GM18520 (cell line): ENCODE data around the gene EPHB2.
"Not testable (repeated sequence)": the region's sequence is repeated elsewhere in the genome, so short reads cannot be mapped to it uniquely, and the experiment has no call there.

ENCODE experiments used
- ATAC-seq: cut with Tn5 transposase; IDR thresholded peaks from one replicate; pipeline ENCODE4 v1.9.1; 2021; ENCODE audit not compliant: unreplicated experiment

The EPHB2 gene

GRCh38 chr1:22710701-22711049, at the start of gene EPHB2:
Gene EPHB2, plus strand, starts transcription at chr1:22710839. Its CDS starts 144 bp downstream, at chr1:22710983.
- ATAC-seq = no peak

DNA sequence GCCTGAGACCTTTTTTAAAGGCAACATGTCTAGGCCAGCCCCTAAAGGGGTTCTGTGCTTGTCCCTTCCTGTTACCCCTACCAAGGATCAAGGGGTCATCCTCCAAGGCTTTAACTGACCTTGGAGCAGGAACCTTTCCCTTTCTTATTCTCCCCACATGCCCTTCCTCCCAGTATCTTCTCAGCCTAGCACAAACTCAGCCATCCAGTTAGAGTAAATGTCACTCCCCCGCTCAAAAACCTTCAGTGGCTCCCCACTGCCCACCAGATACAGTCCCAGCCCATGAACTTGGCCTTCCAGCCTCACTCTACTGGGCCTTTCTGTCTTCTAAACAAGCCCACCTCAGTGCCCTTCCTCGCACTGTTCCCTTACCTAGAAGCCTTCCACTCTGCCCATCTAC, 48.8 kb upstream of the EPHB2 start:
- no peak for ATAC-seq

DNA sequence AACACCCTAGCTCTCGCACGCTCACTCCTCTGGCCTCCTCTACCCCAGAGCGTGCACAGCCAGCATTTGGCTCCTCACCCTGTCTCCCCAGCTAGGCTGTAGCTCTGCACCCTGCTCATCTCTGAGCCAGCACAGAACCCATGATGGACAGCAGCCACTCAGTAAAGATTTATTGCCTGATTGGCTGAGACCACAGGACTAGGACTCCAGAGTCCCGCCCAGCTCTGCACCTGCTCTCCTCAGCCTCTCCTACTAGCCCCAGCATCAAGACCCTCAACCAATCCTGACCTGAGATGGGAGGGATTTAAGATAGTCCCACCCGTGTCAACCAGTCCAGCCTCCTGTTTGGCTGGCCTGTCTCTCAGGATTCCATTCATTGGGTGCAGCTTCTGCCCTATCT, 48.3 kb upstream of the EPHB2 start:
- no peak for ATAC-seq

- ATAC-seq = no peak
Observed at GRCh38 chr1:22662986-22663408, 47.6 kb upstream of the EPHB2 start.

DNA sequence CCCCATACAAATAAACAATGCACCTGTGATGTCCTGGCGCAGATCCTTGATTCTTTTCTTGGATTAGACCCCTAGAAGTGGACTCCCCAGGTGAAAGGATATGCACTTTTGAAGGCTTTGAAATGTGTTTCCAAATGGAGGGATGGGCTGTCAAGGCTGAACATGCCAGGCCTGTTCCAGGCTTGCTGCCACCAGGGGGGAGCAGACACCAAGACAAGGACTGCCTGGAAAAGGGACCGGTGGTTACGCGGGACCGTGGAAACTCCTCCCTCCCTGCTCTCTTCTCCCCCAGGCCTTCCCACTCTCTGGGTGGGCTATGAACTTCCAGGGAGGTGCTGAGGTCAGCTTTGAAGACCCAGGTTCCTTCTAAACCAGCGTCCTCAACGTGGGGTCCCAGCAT, 44.9 kb upstream of the EPHB2 start:
- no peak for ATAC-seq

GRCh38 chr1:22666412-22666811, 44.2 kb upstream of the EPHB2 start:
- no peak for ATAC-seq

DNA sequence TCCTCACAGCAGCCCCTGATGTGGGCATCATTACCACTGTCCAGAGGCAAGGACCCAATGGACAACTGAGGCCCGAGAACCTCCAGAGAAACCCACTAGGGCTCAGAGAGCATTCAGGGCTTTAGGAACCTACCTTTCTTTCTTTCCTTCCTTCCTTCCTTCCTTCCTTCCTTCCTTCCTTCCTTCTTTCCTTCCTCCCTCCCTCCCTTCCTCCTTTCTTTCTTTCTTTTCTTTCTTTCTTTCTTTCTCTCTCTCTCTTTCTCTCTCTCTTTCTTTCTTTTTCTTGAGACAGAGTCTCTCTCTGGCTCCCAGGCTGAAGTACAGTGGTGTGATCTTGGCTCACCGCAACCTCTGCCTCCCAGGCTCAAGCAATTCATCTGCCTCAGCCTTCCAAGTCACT, 41.8 kb upstream of the EPHB2 start:
- not testable (repeated sequence) for ATAC-seq

DNA sequence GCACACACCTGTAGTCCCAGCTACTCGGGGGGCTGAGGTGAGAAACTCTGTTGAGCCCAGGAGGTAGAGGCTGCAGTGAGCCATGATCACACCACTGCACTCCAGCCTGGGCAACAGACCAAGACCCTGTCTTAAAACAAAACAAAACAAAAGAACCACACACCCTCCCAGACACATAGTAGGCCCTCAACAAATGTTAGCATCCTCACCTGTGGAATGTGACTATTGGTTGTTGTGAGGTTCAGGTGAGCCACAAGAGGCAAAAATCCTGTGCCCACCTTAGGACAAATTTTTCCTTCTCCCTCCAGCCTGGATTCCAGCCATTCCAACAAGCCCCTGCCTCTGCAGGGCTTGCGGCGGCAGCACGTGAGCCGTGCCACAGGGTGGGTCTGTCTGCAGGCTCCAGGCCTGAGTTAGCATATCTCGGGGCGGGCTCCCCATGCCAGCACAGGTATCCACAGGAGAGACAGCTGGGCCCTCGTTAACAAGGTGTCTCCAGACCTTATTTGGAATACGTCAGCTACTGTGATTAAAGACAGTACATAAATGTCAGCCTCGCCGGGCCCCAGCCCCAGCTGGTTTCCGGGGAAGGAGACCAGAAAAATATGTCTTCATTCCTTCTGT, 40.2 kb upstream of the EPHB2 start:
- no peak for ATAC-seq

DNA sequence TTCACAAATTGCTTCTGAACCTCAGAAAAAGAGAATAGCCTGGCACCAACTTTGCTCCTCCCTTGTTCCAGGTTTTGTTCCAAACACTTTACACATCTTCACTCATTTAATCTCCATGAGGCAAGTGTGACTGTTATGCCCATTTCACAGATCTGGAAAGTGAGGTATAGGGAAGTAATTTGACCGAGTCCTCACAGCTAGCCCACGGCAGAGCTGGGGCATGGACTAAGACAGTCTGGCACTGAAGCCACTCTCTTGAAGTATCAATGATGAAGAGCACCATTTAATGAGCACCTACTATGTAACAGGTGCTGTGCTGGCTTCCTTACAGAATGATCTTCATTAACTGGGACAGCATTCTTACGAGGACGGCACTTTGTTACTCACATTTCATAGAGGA, 38.6 kb upstream of the EPHB2 start:
- no peak for ATAC-seq

DNA sequence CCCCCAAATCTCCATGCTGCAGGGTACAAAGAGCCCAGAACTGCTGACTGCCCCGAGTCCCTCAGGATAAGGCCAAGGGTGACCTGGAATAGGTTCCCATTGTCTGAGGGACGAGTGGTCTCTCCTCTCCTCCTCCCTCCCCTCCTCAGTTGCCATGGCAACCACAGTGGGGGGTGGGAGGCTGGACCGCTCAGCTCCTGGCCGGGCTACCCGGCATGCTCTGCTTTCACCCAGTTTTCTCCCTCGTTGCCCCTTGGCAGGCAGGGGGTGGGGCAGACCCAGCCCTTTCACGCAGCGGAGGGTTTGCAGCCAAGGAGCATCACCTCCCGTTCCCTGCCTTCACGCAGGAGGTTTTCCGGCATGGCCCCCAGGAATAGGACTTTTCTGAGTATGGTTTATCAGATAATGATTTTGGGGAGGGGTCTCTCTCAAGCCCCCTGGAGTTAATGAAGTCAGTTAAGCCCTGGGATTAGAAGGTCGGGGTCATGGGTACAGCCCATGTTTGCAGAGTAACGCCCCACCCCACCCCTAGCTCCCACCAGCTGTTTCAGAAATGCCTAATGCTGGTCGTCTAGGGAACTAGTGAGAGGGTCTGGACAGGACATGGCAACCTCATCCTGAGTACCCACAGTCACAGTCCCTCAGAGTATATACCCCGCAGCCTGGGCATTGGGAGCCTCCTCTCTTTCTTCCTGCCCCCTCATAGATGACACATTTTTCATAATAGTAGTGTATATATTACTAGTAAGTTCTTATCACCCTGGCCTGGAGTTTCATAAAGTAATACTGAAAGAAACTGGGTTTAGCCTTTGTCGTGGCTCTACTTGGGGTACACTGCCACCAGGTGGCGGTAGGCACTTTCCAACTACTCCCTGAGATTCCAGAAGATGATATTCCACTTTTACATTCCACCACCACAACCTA, 36.9 kb upstream of the EPHB2 start:
- no peak for ATAC-seq

GRCh38 chr1:22674410-22674749, 36.3 kb upstream of the EPHB2 start:
- no peak for ATAC-seq

DNA sequence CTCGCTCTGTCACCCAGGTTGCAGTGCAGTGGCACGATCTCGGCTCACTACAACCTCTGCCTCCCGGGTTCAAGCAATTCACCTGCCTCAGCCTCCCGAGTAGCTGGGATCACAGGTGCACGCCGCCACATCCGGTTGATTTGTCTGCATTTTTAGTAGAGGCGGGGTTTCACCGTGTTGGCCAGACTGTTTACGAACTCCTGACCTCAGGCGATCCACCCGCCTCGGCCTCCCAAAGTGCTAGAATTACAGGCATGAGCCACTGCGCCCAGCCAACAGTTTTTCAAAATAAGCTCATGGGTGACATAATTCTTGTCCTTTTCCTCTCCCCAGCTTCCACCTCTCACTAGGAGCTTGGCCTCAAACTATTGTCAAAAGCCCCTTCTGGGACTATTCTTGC, 34.5 kb upstream of the EPHB2 start:
- not testable (repeated sequence) for ATAC-seq

GRCh38 chr1:22676916-22677583, 33.6 kb upstream of the EPHB2 start:
- no peak for ATAC-seq

DNA sequence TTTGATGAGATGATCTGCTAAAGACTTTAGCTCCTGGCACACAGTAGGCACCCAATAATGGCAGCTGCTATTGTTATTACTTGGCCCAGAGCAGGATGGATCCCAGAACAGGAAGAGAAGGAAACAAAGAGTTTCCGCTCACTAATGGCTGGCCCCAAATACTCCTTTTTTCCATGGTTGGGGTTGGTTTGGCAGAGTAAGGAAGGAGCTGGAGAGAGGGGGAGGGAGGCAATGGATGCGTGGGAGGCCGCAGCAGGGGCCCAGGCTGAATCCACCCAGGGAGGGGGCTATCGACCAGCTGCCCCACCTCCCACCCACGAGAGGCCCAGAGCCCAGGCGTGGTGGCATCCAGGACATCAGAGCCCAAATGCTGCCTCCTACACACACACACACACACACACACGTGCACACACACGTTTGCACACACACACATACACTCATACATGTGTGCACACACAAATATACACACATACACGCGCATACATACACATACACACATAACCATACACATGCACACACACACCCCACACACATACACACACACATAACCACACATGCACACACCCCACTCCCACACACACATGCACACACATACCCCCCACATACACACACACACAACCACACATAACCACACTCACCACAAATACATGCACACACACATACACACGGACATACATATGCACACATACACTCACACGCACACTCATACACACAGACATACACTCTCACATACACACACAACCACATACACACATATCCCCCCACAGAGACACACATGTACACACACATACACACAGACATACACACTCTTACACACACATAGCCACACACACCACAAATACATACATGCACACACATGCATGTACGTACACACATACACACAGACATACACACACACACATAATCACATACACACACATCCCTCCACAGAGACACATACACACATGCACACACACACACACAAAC, 32.4 kb upstream of the EPHB2 start:
- ATAC-seq = no peak

DNA sequence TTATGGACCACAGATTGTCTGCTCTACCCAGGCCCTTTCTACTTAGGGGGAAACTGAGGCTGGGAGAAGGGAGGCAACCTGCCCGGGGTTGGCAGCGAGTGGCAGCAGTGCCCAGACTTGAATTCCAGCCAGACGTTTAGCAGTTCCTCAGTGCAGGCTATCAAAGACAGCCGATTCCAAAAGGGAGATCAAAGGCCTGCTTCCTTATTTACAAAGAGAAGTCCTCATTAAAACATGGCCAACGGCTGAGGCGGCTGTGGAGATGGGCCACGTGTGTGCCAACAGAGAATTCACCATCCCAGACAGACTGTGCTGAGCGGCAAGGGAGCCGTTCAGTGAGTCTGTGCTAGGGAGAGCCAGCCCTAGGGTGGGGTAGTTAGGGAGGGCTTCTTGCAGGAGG, 29.9 kb upstream of the EPHB2 start:
- no peak for ATAC-seq

DNA sequence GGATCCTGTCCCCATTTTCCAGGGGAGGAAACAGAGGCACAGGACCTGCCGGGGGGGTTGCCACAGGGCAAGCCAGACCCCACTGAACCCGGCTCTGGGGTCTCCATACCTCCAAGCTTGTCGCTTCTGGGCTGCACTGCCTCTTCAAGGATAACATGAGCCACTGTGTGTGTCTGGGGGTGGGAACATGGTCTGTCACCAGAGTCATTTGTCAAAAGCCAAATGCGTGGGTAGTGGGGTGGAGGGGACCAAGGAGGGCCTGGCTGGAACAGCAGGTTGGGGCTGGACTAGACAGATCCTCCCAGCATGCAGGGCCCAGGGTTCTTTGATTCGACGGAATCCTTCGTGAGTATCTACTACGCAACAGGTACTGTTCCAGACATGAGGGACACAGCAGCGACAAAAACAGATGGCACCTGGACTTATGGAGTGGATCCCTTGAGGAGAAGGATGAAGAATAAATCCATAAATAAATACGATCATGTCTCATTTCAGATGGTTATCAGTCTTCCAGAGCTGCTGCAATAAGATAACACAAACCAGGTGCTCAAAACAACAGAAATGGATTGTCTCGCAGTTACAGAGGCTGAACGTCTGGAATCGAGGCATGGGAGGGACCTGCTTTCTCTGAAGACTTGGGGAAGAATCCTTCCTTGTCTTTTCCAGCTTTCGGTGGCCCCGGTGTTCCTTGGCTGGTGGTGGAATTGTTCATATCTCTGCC, 28.9 kb upstream of the EPHB2 start:
- ATAC-seq = no peak

DNA sequence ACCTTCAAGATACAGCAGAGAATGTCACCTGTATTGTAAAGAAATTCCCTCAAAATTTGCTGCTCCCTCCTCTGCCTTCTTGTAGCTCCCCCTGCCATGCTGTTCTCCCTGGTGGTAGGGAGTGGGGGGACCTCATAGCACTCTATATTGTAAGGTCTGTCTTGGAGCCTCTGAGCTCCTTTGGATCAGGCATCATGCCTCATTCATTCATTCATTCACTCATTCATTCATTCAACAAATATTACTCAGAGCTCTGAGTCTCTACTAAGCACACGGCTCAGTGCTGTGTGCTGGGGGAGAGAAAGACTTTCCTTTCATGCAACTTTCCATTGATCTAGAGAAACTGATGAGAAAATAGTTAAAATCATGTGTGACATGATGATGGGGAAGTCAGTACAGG, 27.1 kb upstream of the EPHB2 start:
- ATAC-seq = no peak

DNA sequence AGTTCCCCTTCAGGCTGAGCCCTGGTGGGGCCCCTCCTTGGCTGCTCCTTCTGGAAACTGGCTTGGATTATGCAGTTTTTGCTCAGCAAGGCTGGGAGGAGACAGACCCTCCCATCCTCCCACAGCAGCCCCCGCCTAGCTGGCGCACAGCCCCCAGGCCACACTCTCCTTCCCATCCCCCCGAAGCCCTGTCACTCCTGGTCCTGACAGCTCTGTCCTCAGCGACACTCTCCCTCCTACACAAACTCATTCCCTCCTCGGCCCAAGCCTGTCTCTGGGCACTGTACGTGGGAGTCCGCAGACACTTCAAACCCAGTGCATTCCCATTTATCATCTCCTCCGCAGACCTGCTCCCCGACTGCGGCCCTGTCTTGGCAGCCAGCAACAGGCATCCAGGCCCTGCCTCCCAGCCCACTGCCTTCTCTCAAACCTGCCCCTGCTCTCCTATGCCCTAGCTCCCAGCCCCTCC, 25.0 kb upstream of the EPHB2 start:
- no peak for ATAC-seq

GRCh38 chr1:22687191-22687590, 23.4 kb upstream of the EPHB2 start:
- no peak for ATAC-seq

GRCh38 chr1:22688466-22688865, 22.2 kb upstream of the EPHB2 start:
- ATAC-seq = no peak
